ENCODE data around the gene NPLOC4.

DNA sequence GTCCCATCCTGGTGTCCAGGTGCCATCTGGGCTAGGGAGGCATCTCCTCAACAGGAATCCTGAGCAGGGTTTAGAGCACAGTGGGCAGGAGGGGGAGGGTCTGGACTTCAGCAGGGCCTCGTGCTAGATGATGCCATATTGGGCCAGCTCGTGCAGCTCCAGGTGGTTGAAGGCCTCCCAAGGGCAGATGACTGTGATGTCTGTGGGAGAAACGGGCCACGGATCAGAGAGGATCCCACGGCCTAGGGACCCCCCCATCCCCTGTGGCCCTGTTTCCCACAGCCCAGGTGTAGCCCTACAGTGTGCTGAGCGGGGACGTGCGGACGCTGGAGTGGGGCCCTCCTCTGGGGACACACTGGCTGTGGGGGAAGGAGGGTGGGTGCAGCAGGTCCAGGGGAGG is 14.0 kb upstream of the NPLOC4 start:
- TF ChIP-seq POLR2AphosphoS5 (IDR thresholded peaks at IDR 0.05; ENCODE audit: low read depth) (no peak), GABPA (IDR thresholded peaks at IDR 0.05; ENCODE audit: low read depth) (no peak)
- TF ChIP-seq, protein P1, sequence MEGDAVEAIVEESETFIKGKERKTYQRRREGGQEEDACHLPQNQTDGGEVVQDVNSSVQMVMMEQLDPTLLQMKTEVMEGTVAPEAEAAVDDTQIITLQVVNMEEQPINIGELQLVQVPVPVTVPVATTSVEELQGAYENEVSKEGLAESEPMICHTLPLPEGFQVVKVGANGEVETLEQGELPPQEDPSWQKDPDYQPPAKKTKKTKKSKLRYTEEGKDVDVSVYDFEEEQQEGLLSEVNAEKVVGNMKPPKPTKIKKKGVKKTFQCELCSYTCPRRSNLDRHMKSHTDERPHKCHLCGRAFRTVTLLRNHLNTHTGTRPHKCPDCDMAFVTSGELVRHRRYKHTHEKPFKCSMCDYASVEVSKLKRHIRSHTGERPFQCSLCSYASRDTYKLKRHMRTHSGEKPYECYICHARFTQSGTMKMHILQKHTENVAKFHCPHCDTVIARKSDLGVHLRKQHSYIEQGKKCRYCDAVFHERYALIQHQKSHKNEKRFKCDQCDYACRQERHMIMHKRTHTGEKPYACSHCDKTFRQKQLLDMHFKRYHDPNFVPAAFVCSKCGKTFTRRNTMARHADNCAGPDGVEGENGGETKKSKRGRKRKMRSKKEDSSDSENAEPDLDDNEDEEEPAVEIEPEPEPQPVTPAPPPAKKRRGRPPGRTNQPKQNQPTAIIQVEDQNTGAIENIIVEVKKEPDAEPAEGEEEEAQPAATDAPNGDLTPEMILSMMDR (IDR thresholded peaks at IDR 0.05; ENCODE audit: insufficient read depth, low read length), result no peak

Measured in HL-60 (cell line).